ENCODE results near the gene DEFB129. TPM values are rescaled to one million over a fixed set of nuclear protein-coding genes. Genes with fewer than 3 reads are reported as not detected.
"Not testable (repeated sequence)": the region's sequence is repeated elsewhere in the genome, so short reads cannot be mapped to it uniquely, and the experiment has no call there.

The DEFB129 gene
- not detected for total RNA-seq
- not detected for polyA plus RNA-seq (ENCODE audit: insufficient read depth in 1 of 8, insufficient read length in 8 of 8, low replicate concordance in 1 of 8)
- long read RNA-seq, donor 1 = 0 reads
- long read RNA-seq, donor 2 = 0 reads
- long read RNA-seq, donor 3 = 0 reads
- long read RNA-seq, donor 4 = 0 reads
- long read RNA-seq, donor 5 = 0 reads
- long read RNA-seq, donor 6 = 0 reads
- long read RNA-seq, donor 7 = 0 reads
- long read RNA-seq, donor 8 = 0 reads
- long read RNA-seq, donor 9 = 0 reads
- long read RNA-seq, donor 10 = 0 reads
- long read RNA-seq, donor 11 = 0 reads

- no peak within 1 kb of the TSS for H3K4me3 ChIP-seq (ENCODE audit: low read length)
- H3K36me3 ChIP-seq (ENCODE audit: control insufficient read depth, insufficient read depth, low read length) = no peaks in the 10 kb centered on the region
- H3K27ac ChIP-seq (ENCODE audit: low read length) = no peak within 1 kb of the TSS
- no peaks in the 10 kb centered on the region for H3K9me3 ChIP-seq (replicated peaks; ENCODE audit: control insufficient read depth, low read depth, low read length)
- 65% methylated on average over 2 of the region's 3 CpGs for WGBS (ENCODE audit: insufficient coverage)
- no peaks in the 10 kb centered on the region for H3K4me1 ChIP-seq (ENCODE audit: control insufficient read depth, insufficient read depth, low read length)
- DNase-seq = no peak
- H3K27me3 ChIP-seq (ENCODE audit: control insufficient read depth, insufficient read depth, low read length) = no peaks in the 10 kb centered on the region
Observed at GRCh38 chr20:226958-227357, at the start of gene DEFB129. Gene DEFB129, plus strand, starts transcription at chr20:227258. Its CDS starts 31 bp downstream, at chr20:227289.

GRCh38 chr20:184288-184687 lies 42.8 kb upstream of the DEFB129 start:
- Histone ChIP-seq H3K36me3 (ENCODE audit: control insufficient read depth, insufficient read depth, low read length) (no peaks in the 10 kb centered on the region), H3K4me1 (ENCODE audit: control insufficient read depth, insufficient read depth, low read length) (no peaks in the 10 kb centered on the region), H3K9me3 (replicated peaks; ENCODE audit: control insufficient read depth, low read depth, low read length) (no peaks in the 10 kb centered on the region), H3K27me3 (ENCODE audit: control insufficient read depth, insufficient read depth, low read length) (no peaks in the 10 kb centered on the region), H3K27ac (ENCODE audit: low read length) (no peak overlapping the region), H3K4me3 (ENCODE audit: low read length) (no peak overlapping the region)
- no peak for DNase-seq
- WGBS (ENCODE audit: insufficient coverage) = no CpG with 5 or more reads among the region's 2 CpGs

- H3K9me3 ChIP-seq (replicated peaks; ENCODE audit: control insufficient read depth, low read depth, low read length) = no peaks in the 10 kb centered on the region
Observed at GRCh38 chr20:187733-188132, 39.3 kb upstream of the DEFB129 start.

GRCh38 chr20:189611-190010 lies 37.4 kb upstream of the DEFB129 start, which contains the start of gene DEFB128:
Gene DEFB128, minus strand, starts transcription at chr20:189711. Its CDS starts 88 bp downstream, at chr20:189623.
- H3K9me3 ChIP-seq (replicated peaks; ENCODE audit: control insufficient read depth, low read depth, low read length) = no peaks in the 10 kb centered on the region
- no peaks in the 10 kb centered on the region for H3K4me1 ChIP-seq (ENCODE audit: control insufficient read depth, insufficient read depth, low read length)
- 83% methylated on average over 2 of the region's 7 CpGs for WGBS (ENCODE audit: insufficient coverage)
- no peak within 1 kb of the TSS for H3K27ac ChIP-seq (ENCODE audit: low read length)
- no peak for DNase-seq
- no peaks in the 10 kb centered on the region for H3K36me3 ChIP-seq (ENCODE audit: control insufficient read depth, insufficient read depth, low read length)
- no peaks in the 10 kb centered on the region for H3K27me3 ChIP-seq (ENCODE audit: control insufficient read depth, insufficient read depth, low read length)
- no peak within 1 kb of the TSS for H3K4me3 ChIP-seq (ENCODE audit: low read length)

More at GRCh38 chr20:187733-188132, 39.3 kb upstream of the DEFB129 start:
- DNase-seq = no peak
- WGBS (ENCODE audit: insufficient coverage) = no CpG with 5 or more reads among the region's 2 CpGs
- H3K27me3 ChIP-seq (ENCODE audit: control insufficient read depth, insufficient read depth, low read length) = no peaks in the 10 kb centered on the region
- H3K36me3 ChIP-seq (ENCODE audit: control insufficient read depth, insufficient read depth, low read length) = no peaks in the 10 kb centered on the region
- H3K4me1 ChIP-seq (ENCODE audit: control insufficient read depth, insufficient read depth, low read length) = no peaks in the 10 kb centered on the region
- no peak overlapping the region for H3K4me3 ChIP-seq (ENCODE audit: low read length)
- no peak overlapping the region for H3K27ac ChIP-seq (ENCODE audit: low read length)

GRCh38 chr20:198225-198624 lies 28.8 kb upstream of the DEFB129 start:
- DNase-seq = no peak
- Histone ChIP-seq H3K27me3 (ENCODE audit: control insufficient read depth, insufficient read depth, low read length) (peaks cover 2% of the 10 kb centered on the region), H3K4me1 (ENCODE audit: control insufficient read depth, insufficient read depth, low read length) (no peaks in the 10 kb centered on the region), H3K36me3 (ENCODE audit: control insufficient read depth, insufficient read depth, low read length) (no peaks in the 10 kb centered on the region), H3K4me3 (ENCODE audit: low read length) (no peak overlapping the region), H3K9me3 (replicated peaks; ENCODE audit: control insufficient read depth, low read depth, low read length) (peaks cover 2% of the 10 kb centered on the region), H3K27ac (ENCODE audit: low read length) (no peak overlapping the region)
- no CpG with 5 or more reads among the region's 1 CpG for WGBS (ENCODE audit: insufficient coverage)

- no peak for DNase-seq
- peaks cover 2% of the 10 kb centered on the region for H3K9me3 ChIP-seq (replicated peaks; ENCODE audit: control insufficient read depth, low read depth, low read length)
- no peak overlapping the region for H3K27ac ChIP-seq (ENCODE audit: low read length)
- WGBS (ENCODE audit: insufficient coverage) = 57% methylated on average over 3 of the region's 4 CpGs
- H3K4me1 ChIP-seq (ENCODE audit: control insufficient read depth, insufficient read depth, low read length) = no peaks in the 10 kb centered on the region
- no peak overlapping the region for H3K4me3 ChIP-seq (ENCODE audit: low read length)
- H3K36me3 ChIP-seq (ENCODE audit: control insufficient read depth, insufficient read depth, low read length) = no peaks in the 10 kb centered on the region
- H3K27me3 ChIP-seq (ENCODE audit: control insufficient read depth, insufficient read depth, low read length) = peaks cover 2% of the 10 kb centered on the region
Observed at GRCh38 chr20:199996-200395, 27.1 kb upstream of the DEFB129 start.

- H3K27me3 ChIP-seq (ENCODE audit: control insufficient read depth, insufficient read depth, low read length); H3K36me3 ChIP-seq (ENCODE audit: control insufficient read depth, insufficient read depth, low read length); H3K4me3 ChIP-seq (ENCODE audit: low read length); H3K27ac ChIP-seq (ENCODE audit: low read length); DNase-seq; H3K4me1 ChIP-seq (ENCODE audit: control insufficient read depth, insufficient read depth, low read length); H3K9me3 ChIP-seq (replicated peaks; ENCODE audit: control insufficient read depth, low read depth, low read length): not testable (repeated sequence)
- no CpG with 5 or more reads among the region's 4 CpGs for WGBS (ENCODE audit: insufficient coverage)
Observed at GRCh38 chr20:203630-204029, 23.4 kb upstream of the DEFB129 start.

GRCh38 chr20:208942-209566 lies 18.0 kb upstream of the DEFB129 start:
- H3K9me3 ChIP-seq (replicated peaks; ENCODE audit: control insufficient read depth, low read depth, low read length) = no peaks in the 10 kb centered on the region
- H3K27me3 ChIP-seq (ENCODE audit: control insufficient read depth, insufficient read depth, low read length) = no peaks in the 10 kb centered on the region
- peak; percentile 54 for DNase-seq
- 38% methylated on average over 1 of the region's 5 CpGs for WGBS (ENCODE audit: insufficient coverage)
- H3K4me3 ChIP-seq (ENCODE audit: low read length) = no peak overlapping the region
- H3K27ac ChIP-seq (ENCODE audit: low read length) = no peak overlapping the region
- H3K36me3 ChIP-seq (ENCODE audit: control insufficient read depth, insufficient read depth, low read length) = no peaks in the 10 kb centered on the region
- H3K4me1 ChIP-seq (ENCODE audit: control insufficient read depth, insufficient read depth, low read length) = no peaks in the 10 kb centered on the region

GRCh38 chr20:210809-211502 lies 16.1 kb upstream of the DEFB129 start:
- no peaks in the 10 kb centered on the region for H3K4me1 ChIP-seq (ENCODE audit: control insufficient read depth, insufficient read depth, low read length)
- no peak overlapping the region for H3K4me3 ChIP-seq (ENCODE audit: low read length)
- no peaks in the 10 kb centered on the region for H3K9me3 ChIP-seq (replicated peaks; ENCODE audit: control insufficient read depth, low read depth, low read length)
- DNase-seq = no peak
- no peaks in the 10 kb centered on the region for H3K36me3 ChIP-seq (ENCODE audit: control insufficient read depth, insufficient read depth, low read length)
- no peak overlapping the region for H3K27ac ChIP-seq (ENCODE audit: low read length)
- peaks cover 2% of the 10 kb centered on the region for H3K27me3 ChIP-seq (ENCODE audit: control insufficient read depth, insufficient read depth, low read length)
- WGBS (ENCODE audit: insufficient coverage) = 54% methylated on average over 5 of the region's 7 CpGs

- peaks cover 5% of the 10 kb centered on the region for H3K27me3 ChIP-seq (ENCODE audit: control insufficient read depth, insufficient read depth, low read length)
- no peak overlapping the region for H3K27ac ChIP-seq (ENCODE audit: low read length)
- no peaks in the 10 kb centered on the region for H3K36me3 ChIP-seq (ENCODE audit: control insufficient read depth, insufficient read depth, low read length)
- DNase-seq = no peak
- no peaks in the 10 kb centered on the region for H3K9me3 ChIP-seq (replicated peaks; ENCODE audit: control insufficient read depth, low read depth, low read length)
- no peaks in the 10 kb centered on the region for H3K4me1 ChIP-seq (ENCODE audit: control insufficient read depth, insufficient read depth, low read length)
- H3K4me3 ChIP-seq (ENCODE audit: low read length) = no peak overlapping the region
- whole genome bisulfite sequencing (ENCODE audit: insufficient coverage) = no CpG with 5 or more reads among the region's 2 CpGs
Observed at GRCh38 chr20:214383-214782, 12.7 kb upstream of the DEFB129 start.

Data from muscle of leg (tissue), 16 donors.